Ureter (tissue), 1 donor: ENCODE results near the gene CDHR3. TPM values are rescaled to one million over a fixed set of nuclear protein-coding genes. Genes with fewer than 3 reads are reported as not detected.

Experiments used
- DNase-seq: peaks from one replicate; pipeline ENCODE4 v3.0.0-alpha.2; 2020; ENCODE audit warnings: low spot score
- total RNA-seq: library from RNA; stranded (reverse); gene quantifications from one replicate; pipeline ENCODE4 v1.2.4, GENCODE V29; 2023
- donor health status: DM: yes; HTN: yes; CAD: no.

CDHR3 gene
- total RNA-seq, 1 donor from 2014 or later = 6.0 TPM

DNA sequence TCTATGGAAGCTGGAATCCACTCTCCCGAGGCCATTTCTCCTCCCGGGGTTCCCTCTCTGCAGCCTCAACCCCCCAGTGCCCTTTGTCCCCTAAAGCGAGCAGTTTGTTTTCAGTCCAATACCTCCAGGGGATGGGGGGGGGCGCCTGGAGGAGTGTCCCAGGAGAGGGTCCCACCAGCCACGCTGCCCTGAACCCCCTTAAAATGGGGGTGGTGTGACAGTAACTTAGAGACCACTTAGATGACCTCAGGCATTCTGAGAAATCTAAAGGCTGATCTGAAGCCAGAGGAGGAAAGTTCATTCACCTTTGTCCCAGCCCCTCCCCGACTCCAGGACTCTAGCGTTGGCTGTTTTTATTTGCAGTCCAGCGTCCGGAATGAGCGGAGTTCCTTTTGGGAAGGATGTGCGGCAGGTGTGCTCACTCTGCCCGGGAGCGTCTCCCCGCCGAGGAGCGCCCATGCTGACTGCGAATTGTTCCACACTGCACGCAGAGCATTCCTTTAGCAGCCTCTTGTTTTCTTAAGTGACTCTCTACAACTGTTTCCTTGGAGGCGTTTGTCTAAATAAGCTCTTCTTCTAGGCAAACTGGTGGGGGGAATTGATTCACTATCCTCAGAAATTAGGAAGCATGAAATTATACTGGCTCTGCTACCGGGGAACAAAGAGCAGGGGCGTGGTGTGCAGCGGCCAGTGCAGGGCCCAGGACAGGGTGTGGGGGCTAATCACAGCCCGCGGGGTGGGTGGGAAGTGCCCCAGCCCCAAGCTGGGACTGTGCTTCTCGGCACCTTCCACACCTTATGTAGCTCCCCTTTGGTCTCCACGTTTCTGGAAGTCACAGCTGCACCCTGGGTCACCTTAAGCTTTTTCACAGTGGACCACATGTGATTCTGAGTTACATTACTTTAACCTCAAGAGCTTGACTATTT, 102.8 kb downstream of the CDHR3 start:
- DNase-seq = no peak

DNA sequence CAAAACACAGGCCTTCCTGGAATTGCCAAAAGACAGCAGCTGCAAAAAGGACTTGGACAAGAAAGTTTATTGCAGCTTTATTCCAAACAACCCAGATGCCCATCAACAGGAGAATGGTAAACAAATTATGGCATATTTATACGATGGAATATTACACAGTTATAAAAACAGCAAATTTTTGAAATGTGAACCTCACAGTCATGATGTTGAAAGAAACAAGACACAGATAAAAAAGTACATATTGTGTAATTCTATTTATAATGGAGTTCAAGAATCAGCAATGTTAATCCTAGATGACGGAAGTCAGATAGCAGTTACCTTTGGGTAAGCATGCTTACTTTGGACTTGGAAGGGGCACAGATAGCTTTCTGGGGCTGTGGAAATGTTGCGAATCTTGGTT, 104.6 kb downstream of the CDHR3 start:
- DNase-seq = no peak

DNA sequence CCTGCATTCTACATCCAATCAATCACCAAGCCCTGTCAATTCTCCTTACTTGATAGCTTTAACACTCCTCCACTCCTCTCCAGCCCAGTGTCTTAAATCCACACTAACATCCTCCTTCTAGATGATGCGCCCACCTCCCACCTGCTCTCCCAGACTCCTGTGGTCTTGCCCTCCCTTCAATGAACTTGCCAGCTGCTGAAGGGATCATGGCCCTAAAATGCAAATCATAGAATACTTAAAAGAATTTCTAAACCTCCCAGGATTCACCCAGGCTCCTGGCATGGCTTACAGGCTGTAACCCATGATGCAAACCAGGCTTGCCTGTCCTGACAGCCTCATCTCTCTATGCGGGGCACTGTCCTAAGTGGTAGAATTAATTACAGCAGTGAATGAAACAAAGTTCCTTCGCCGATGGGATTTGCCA, 105.5 kb downstream of the CDHR3 start:
- DNase-seq = no peak

DNA sequence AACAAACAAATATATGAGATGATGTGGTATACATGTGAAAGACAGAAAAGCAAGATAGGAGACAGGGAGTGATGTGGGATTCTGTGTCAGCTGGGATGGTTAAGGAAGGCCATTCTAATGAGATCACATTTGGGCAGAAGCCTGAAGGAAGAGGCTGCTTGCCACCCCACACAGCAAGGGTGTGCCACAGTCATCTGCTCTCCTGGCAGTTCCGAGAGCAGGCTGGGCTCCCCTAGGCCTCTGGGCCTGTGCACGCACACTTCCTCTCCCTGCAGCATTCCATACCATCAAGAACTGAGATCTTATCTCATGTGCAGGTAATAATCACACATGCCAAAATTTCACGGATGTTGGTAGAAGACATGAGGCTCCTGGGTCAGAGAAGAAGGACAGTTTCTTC, 105.9 kb downstream of the CDHR3 start:
- no peak for DNase-seq

DNA sequence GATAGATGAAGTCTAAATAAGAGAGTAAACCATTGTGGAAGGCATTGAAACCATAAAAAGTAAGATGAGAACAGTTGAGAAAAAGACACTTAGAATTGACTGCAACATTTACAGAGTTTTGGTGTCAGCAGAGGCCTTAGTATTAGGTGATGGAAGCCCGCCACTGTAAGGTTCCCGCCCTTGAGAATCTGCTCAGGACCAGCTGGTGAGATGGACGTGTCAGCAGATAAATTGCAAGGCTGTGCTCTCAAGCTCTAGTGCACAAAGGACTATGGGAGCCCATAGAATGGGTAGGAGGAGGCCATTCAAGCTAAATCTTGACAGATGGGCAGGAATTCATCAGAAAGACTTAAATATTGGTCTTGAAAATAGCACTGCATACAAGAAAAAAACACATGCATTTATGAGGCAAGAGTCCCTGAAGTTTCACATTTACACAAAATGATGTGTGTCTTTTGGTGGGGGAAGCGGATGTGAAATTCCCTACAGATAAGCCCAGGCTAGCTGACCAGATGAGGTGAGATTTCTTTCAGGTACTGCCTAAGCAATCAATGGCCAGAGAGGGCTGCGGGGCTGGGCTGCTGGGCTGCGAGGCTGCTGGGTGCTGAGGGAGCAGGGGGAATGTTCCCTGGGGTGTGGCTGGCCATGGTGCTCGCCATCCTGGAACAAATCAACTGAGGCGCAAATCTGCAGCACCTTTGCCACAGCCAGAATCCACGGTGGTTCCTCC, 106.6 kb downstream of the CDHR3 start:
- no peak for DNase-seq

DNA sequence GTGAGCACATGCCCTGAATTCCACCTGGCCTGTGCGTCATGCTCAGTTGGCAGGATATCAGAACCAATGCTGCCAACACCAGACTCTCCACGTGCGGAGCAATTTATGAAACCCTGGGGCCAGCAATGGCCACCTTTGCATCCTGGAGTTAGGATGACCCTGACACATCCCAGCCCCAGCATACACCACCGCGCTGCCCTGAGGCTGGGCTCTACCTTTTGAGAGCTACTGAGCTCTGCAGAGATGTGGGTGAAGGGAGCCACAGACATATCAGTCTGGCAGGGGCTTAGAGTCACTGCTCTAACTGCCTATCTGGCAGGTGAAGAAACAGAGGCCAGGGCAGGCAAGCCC, 107.1 kb downstream of the CDHR3 start:
- DNase-seq = no peak

DNA sequence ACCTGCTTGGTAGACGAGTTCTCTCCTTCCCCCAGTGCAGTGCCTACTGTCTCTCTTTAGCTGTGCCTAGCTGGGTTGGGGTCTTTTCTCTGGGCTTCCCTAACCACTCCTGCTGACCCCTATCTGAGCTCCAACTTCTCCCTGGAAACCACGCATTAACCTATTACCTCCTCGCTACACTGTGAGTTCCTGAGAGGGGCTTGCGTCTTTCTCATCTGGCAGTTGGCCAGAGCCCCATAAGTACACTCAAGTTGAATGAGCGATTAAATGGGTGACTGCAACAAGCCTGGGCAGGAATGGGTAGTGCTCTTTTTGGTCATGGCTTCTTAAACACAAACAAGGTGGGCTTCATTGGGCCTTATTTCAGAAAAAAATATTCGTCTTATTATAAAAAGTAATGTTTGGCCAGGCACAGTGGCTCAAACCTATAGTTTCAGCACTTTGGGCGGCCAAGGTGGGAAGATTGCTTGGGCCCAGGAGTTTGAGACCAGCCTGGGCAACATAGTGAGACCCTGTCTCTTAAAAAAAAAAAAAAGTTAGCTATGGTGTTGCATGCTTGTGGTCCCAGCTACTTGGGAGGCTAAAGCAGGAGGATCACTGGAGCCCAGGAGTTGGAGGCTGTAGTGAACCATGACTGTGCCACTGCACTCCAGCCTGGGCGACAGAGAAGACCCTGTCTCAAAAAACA, 107.6 kb downstream of the CDHR3 start:
- no peak for DNase-seq

DNA sequence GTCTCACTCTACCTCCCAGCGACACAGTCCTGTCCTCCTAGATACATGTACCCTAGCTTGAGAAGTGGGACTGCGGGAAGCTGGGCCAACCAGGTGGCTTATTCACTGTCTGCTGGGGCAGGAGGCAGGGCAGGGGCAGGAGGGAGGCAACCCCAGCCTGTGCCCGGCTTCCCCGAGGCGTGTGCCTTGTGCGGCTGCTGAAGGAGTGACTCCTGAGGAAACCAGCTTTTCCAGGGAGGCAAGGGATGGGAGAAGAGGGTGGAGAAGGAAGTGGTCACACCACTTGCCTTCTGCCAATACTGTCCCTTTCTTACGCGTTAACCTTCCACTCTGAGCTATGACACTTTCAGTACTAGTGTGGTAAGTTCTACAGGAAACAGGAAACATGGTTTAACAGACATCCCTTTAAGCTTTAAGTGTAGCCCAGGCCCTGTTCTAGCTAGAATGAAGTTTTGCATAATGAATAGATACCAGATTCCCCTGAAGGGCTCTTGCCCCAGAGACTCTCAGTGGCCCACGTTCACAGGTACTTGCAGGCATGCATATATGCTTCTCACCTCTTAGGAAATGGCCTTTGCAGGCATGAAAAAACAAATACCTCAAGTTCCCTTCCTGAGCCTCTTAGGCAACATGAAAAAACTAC, 108.4 kb downstream of the CDHR3 start:
- no peak for DNase-seq

DNA sequence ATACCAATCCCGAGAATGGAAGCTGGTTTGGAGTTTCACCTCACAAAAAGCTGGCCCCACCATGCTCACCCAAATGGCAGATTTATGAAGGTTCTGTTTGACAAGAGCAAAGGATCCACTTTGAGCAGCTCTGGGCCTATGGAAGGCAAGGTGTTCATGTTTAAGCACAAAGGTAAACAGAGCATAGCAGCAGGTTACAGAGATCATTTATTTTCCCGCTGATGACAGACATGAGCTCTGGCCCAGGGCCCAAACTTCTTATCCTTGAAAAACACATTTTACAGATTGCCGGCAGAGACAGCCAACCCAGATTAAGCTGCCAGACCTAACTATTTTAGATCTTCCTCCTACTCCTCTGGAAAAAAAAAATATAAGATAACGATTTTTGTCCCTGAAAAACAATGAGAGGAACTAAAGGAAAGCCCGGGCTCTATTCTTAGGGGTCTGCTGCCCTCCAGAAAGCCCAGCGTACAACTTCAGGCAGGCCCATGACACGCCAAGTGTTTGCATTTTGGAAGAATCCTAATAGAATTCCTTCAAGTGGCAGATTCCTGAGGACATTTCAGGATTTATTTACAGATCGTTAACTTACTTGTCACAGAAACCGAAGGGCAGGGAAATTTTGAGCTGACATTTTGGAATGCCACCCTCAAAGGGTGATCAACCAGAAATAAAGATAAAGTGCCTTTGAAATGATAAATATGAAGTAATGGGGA, 109.1 kb downstream of the CDHR3 start:
- DNase-seq = no peak

DNA sequence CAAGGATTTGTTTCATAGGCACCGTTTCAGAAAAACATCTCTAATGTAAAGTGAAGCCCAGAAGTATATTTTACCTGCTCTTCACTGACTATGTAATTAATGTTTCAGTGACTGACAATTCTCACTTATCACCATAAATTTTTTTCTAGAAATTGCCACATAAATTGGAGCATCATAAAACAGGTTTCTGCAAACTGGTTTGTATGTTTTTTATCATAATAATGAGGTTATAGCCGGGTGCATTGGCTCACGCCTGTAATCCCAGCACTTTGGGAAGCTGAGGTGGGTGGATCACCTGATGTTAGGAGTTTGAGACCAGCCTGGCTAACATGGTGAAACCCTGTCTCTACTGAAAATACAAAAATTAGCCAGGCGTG, 109.6 kb downstream of the CDHR3 start:
- no peak for DNase-seq

DNA sequence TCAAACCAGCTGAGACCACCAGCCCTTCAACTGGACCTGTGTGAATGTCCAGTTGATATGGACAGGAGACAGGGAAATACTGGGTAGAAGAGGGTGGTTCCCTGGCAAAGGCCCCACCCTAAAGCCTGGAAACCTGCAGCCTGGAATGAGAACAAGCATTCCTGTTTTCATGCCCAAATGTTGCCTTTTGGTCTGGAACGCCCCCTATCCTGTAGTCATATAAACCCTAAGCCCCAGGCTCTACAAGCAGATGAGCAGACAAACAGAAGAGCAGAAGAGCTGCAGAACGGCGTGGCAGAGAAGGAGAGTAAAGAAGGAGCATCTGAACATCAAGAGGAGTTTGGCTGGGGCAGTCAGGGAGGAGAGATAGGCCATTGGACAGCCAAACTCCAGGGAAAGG, 110.6 kb downstream of the CDHR3 start:
- no peak for DNase-seq

DNA sequence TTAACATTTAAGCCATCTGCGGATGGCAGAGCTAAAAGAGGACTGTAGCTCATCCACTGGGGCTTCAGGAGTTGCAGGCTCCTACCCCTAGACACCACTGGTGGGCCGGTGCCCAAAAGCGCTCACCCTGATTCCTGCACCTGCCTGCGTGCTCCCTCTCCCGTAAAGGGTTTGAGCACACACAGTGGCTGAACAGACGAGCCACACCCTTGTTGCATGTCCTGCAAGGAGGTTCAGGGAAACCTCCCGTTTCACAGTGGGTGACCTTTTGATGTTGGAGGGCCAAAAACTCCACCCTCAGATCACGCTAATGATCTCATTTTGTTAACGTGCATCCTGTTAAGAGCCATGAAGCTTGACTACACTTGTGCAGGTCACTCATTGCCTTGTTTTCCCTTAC, 111.2 kb downstream of the CDHR3 start:
- no peak for DNase-seq

DNA sequence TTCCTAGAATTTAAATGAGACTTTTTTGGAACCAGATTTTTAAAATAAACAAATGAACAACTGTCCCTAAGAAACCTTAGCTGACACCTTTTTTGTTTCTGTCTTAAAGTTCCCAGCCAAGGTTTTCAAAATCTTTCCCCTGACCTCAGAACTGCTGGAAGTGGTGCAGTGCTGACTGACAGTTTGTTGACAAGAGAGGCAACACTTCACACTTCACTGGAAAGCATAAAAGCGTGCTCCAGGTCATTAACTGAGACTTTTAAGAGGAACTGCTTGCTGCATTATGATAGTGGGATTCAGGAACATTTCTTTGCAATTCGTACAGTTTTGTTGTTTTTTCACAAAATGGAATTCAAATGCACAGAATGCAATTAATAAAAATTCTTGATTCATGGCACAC, 112.9 kb downstream of the CDHR3 start:
- DNase-seq = no peak

DNA sequence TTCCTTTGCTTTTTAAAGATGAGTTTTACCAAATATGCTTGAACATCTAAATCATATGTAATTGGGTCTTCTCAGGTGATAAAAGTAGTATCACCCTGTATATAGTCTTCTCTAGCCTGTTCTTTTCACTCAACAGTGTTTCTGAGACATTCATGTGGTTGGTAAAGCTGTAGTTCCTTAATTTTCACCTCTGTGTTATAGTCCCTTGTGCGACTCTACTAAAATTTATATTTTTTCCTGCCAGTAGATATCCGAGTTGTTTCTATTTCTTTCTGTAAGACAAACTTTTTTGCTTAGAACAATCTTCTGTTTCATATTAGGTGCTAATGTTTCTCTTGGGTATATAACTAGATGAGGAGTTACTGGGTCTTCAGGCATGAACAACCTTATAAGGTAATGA, 113.5 kb downstream of the CDHR3 start:
- no peak for DNase-seq

DNA sequence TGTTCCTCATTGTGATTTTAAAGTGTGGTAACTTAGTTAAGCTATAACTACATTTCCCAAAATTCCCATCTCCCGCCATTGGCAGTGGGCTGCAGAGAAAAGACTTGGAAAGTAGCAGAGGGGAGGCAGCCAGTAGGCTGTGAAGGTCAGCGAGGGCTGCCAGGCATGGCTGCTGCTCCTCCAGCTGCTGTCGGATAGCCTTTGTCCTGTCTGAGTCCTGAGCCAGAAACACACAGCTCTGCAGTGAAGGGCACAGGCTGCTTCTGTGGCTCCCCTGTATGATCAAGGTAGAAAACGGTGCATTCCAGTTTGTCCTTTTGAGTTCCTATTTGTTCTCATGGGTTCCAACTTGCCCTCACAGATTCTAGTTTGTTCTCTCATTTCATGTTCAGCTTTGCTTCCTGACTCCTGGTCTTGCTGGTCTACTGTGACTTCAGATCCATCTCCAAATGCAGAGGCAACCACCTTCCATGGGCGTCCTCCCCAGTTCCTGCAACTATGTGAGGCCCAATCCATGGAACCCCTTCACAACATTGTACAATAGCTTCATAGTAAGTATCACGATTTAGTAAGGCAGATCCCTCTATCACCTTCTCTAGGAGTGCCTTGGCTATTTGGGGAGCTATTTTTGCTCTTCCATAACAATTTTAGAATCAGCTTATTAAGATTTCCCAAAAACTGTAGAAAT, 117.4 kb downstream of the CDHR3 start:
- DNase-seq = no peak

DNA sequence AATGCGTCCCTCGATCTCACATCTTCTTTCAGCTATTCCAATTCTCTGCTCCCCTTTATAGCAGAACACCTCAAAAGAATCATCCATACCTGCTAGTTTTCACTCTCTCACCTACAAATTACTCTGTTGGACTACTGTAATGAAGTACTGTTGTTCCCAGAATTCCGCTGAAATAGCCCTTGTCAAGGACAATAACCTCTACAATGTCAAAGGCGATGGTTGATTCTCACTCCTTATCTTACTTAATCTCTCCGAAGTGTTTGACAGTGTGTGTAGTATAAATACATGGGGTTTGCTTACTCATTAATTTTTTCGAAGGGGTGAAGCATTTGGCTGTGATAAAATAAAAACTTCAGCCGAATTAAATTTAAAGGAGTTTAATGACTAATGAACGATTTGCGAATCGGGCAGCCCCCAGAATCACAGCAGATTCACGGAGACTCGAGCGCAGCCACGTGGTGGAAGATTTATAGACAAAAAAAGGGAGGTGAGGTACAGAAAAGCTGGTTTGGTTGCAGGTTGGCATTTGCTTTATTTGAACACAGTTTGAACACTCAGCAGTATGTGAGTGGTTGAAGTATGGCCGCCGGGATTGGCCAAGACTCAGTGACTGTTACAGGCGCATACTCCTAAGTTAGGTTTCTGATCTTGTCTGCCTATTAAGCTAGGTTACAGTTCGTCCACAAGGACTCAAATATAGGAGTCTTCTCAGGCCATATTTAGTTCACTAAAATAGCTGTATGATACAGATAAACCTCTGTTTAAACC, 119.2 kb downstream of the CDHR3 start:
- no peak for DNase-seq
